CD4-positive, CD25-positive, alpha-beta regulatory T cell (primary cell): Measurements from ENCODE around the gene FAM13A. TPM values are rescaled to one million over a fixed set of nuclear protein-coding genes. Genes with fewer than 3 reads are reported as not detected.

Experiments
- ATAC-seq, 2 donors: fragments of 150-1000 bp; cut with Tn5 transposase; one replicate each; pipeline ENCODE4 v1.10.0; 2021; ENCODE audit warnings: low read depth in 2 of 2, moderate number of reproducible peaks in 2 of 2, moderate library complexity in 1 of 2
- DNase-seq, 3 donors: peaks; one replicate each; pipeline versions ENCODE4 v3.0.0 to v3.0.0-alpha.2; 2012 to 2022; ENCODE audit warnings: mixed read lengths in 1 of 3
- H3K27ac ChIP-seq: one replicate; pipeline ENCODE4 v1.7.0; 2013; ENCODE audit warnings: mild to moderate bottlenecking, low read length; ENCODE audit not compliant: insufficient read depth, poor library complexity, severe bottlenecking
- H3K27me3 ChIP-seq: one replicate; pipeline ENCODE4 v1.7.0; 2013; ENCODE audit warnings: low read length; ENCODE audit not compliant: control insufficient read depth, insufficient read depth
- H3K36me3 ChIP-seq: one replicate; pipeline ENCODE4 v1.7.0; 2013; ENCODE audit warnings: mild to moderate bottlenecking, low read length, moderate library complexity; ENCODE audit not compliant: control insufficient read depth, insufficient read depth
- H3K4me1 ChIP-seq: 2 replicates; pipeline ENCODE4 v1.7.0; 2013; ENCODE audit warnings: mild to moderate bottlenecking, low read length; ENCODE audit not compliant: insufficient read depth, control insufficient read depth, poor library complexity, severe bottlenecking
- H3K4me3 ChIP-seq: one replicate; pipeline ENCODE4 v1.7.0; 2013; ENCODE audit warnings: low read depth, mild to moderate bottlenecking, low read length, moderate library complexity
- H3K9me3 ChIP-seq, 2 experiments: 1 replicate in 1 of 2; 2 replicates in 1 of 2; pipeline ENCODE4 v1.7.0; 2013; ENCODE audit warnings: low read length in 2 of 2, mild to moderate bottlenecking in 1 of 2, moderate library complexity in 1 of 2; ENCODE audit not compliant: control insufficient read depth in 2 of 2
- H3K27ac Mint-ChIP-seq, 3 donors: one replicate each; pipeline ENCODE4 v1.8.0; 2020 to 2022; ENCODE audit warnings: mild to moderate bottlenecking in 3 of 3, mixed read lengths in 3 of 3, moderate library complexity in 2 of 3
- H3K27me3 Mint-ChIP-seq: one replicate; pipeline ENCODE4 v1.8.0; 2022; ENCODE audit warnings: mild to moderate bottlenecking, mixed read lengths
- H3K36me3 Mint-ChIP-seq: one replicate; pipeline ENCODE4 v1.8.0; 2020; ENCODE audit warnings: mixed read lengths
- H3K4me1 Mint-ChIP-seq, 4 donors: one replicate each; pipeline ENCODE4 v1.8.0; 2020 to 2022; ENCODE audit warnings: mixed read lengths in 4 of 4, mild to moderate bottlenecking in 1 of 4
- H3K4me3 Mint-ChIP-seq, 4 donors: one replicate each; pipeline ENCODE4 v1.8.0; 2020 to 2022; ENCODE audit warnings: mild to moderate bottlenecking in 4 of 4, mixed read lengths in 4 of 4, moderate library complexity in 3 of 4
- H3K9me3 Mint-ChIP-seq, 7 donors: one replicate each; pipeline ENCODE4 v1.8.0; 2020 to 2022; ENCODE audit warnings: mixed read lengths in 7 of 7, mild to moderate bottlenecking in 3 of 7, moderate library complexity in 2 of 7
- polyA plus RNA-seq, 4 donors: library from polyadenylated mRNA; unstranded; fragments of 300-500 nt; fragmentation: Illumina TruSeq; gene quantifications; one replicate each; pipeline ENCODE4 v1.2.3, GENCODE V29; 2021
- total RNA-seq: library from RNA; stranded (reverse); gene quantifications from one replicate; pipeline ENCODE4 v1.2.3, GENCODE V29; 2022

The FAM13A gene
- total and polyA plus RNA-seq, 5 donors from 2014 or later, result 7.8 to 38.4 (median 11.1) TPM

GRCh38 chr4:88969271-88969670 lies 87.7 kb downstream of the FAM13A start:
- Mint-ChIP-seq H3K4me3 (no peak overlapping the region), H3K9me3 (peaks cover 0 to 10% (median 2%) of the 10 kb centered on the region in 7 donors), H3K4me1 (peaks cover 0 to 3% (median 1%) of the 10 kb centered on the region in 4 donors), H3K27me3 (no peaks in the 10 kb centered on the region), H3K27ac (no peak overlapping the region), H3K36me3 (peaks cover 8% of the 10 kb centered on the region)
- no peaks in the 10 kb centered on the region for H3K27me3 ChIP-seq
- no peak overlapping the region for H3K4me3 ChIP-seq
- H3K27ac ChIP-seq, result no peak overlapping the region
- no peak for DNase-seq
- H3K4me1 ChIP-seq, result peaks cover under 1% of the 10 kb centered on the region
- peaks cover 0 to 2% of the 10 kb centered on the region in 2 experiments for H3K9me3 ChIP-seq
- no peak for ATAC-seq
- H3K36me3 ChIP-seq, result no peaks in the 10 kb centered on the region

- Mint-ChIP-seq H3K36me3 (peaks cover under 1% of the 10 kb centered on the region), H3K4me1 (peaks cover 4 to 14% (median 9%) of the 10 kb centered on the region in 4 donors), H3K27me3 (no peaks in the 10 kb centered on the region), H3K4me3 (no peak overlapping the region), H3K27ac (no peak overlapping the region), H3K9me3 (peaks cover 0 to 2% (median 0%) of the 10 kb centered on the region in 7 donors)
- Histone ChIP-seq H3K27ac (no peak overlapping the region), H3K36me3 (no peaks in the 10 kb centered on the region), H3K27me3 (no peaks in the 10 kb centered on the region), H3K4me1 (peaks cover 10% of the 10 kb centered on the region), H3K4me3 (no peak overlapping the region), H3K9me3 (no peaks in the 10 kb centered on the region)
- DNase-seq, result no peak
- ATAC-seq, result no peak
Observed at GRCh38 chr4:88967883-88968331, 89.1 kb downstream of the FAM13A start.

GRCh38 chr4:88965053-88965452 lies 91.9 kb downstream of the FAM13A start:
- DNase-seq (no peak), ATAC-seq (no peak)
- Histone ChIP-seq H3K27ac (no peak overlapping the region), H3K4me3 (no peak overlapping the region), H3K9me3 (no peaks in the 10 kb centered on the region), H3K36me3 (no peaks in the 10 kb centered on the region), H3K27me3 (no peaks in the 10 kb centered on the region), H3K4me1 (peaks cover 15% of the 10 kb centered on the region)
- Mint-ChIP-seq H3K27me3 (peaks cover 2% of the 10 kb centered on the region), H3K27ac (no peak overlapping the region), H3K9me3 (no peaks in the 10 kb centered on the region), H3K36me3 (no peaks in the 10 kb centered on the region), H3K4me3 (no peak overlapping the region), H3K4me1 (peaks cover 8 to 31% (median 20%) of the 10 kb centered on the region in 4 donors)

- H3K36me3 ChIP-seq, result no peaks in the 10 kb centered on the region
- ATAC-seq, result peak; percentile 14 to 68
- H3K27ac ChIP-seq, result peak overlapping the region; percentile 60
- no peak for DNase-seq
- peaks cover 15% of the 10 kb centered on the region for H3K4me1 ChIP-seq
- Mint-ChIP-seq H3K27me3 (peaks cover 4% of the 10 kb centered on the region), H3K4me1 (peaks cover 8 to 31% (median 20%) of the 10 kb centered on the region in 4 donors), H3K36me3 (peaks cover under 1% of the 10 kb centered on the region), H3K4me3 (no peak overlapping the region), H3K27ac (peak overlapping the region in 1 of 3 donors; percentile 7), H3K9me3 (peaks cover 0 to 1% (median 0%) of the 10 kb centered on the region in 7 donors)
- H3K4me3 ChIP-seq, result no peak overlapping the region
- H3K27me3 ChIP-seq, result no peaks in the 10 kb centered on the region
- H3K9me3 ChIP-seq, result no peaks in the 10 kb centered on the region
Observed at GRCh38 chr4:88964450-88964849, 92.5 kb downstream of the FAM13A start.

- peak overlapping the region in 1 of 4 donors; percentile 0 for H3K4me3 Mint-ChIP-seq
- H3K36me3 Mint-ChIP-seq, result peaks cover 7% of the 10 kb centered on the region
- H3K27me3 Mint-ChIP-seq, result peaks cover 4% of the 10 kb centered on the region
- Histone ChIP-seq H3K9me3 (no peaks in the 10 kb centered on the region), H3K4me1 (peaks cover 15% of the 10 kb centered on the region), H3K27ac (peak overlapping the region; percentile 60), H3K4me3 (peak overlapping the region; percentile 27), H3K27me3 (no peaks in the 10 kb centered on the region), H3K36me3 (no peaks in the 10 kb centered on the region)
- ATAC-seq (peak in 1 of 2 donors; percentile 63), DNase-seq (peak in 2 of 3 donors; percentile 15 to 83)
- H3K4me1 Mint-ChIP-seq, result peaks cover 8 to 31% (median 20%) of the 10 kb centered on the region in 4 donors
- H3K9me3 Mint-ChIP-seq, result peaks cover 0 to 8% (median 0%) of the 10 kb centered on the region in 7 donors
- peak overlapping the region in 1 of 3 donors; percentile 6 for H3K27ac Mint-ChIP-seq
Observed at GRCh38 chr4:88963817-88964216, 93.2 kb downstream of the FAM13A start.

- H3K36me3 Mint-ChIP-seq, result peaks cover 10% of the 10 kb centered on the region
- H3K27me3 ChIP-seq, result no peaks in the 10 kb centered on the region
- H3K27ac Mint-ChIP-seq, result no peak overlapping the region
- H3K27me3 Mint-ChIP-seq, result peaks cover 8% of the 10 kb centered on the region
- no peak overlapping the region for H3K4me3 ChIP-seq
- H3K9me3 Mint-ChIP-seq, result peaks cover 0 to 9% (median 2%) of the 10 kb centered on the region in 7 donors
- H3K4me3 Mint-ChIP-seq, result peak overlapping the region in 1 of 4 donors; percentile 13
- no peaks in the 10 kb centered on the region for H3K9me3 ChIP-seq
- DNase-seq (no peak), ATAC-seq (no peak)
- H3K4me1 ChIP-seq, result peaks cover 15% of the 10 kb centered on the region
- no peak overlapping the region for H3K27ac ChIP-seq
- H3K36me3 ChIP-seq, result no peaks in the 10 kb centered on the region
- H3K4me1 Mint-ChIP-seq, result peaks cover 11 to 34% (median 22%) of the 10 kb centered on the region in 4 donors
Observed at GRCh38 chr4:88962396-88962795, 94.6 kb downstream of the FAM13A start.

- peak in 1 of 3 donors; percentile 59 for DNase-seq
- Mint-ChIP-seq H3K27me3 (peaks cover 8% of the 10 kb centered on the region), H3K36me3 (peaks cover 10% of the 10 kb centered on the region), H3K4me1 (peaks cover 12 to 37% (median 23%) of the 10 kb centered on the region in 4 donors), H3K4me3 (peak overlapping the region in 2 of 4 donors; percentile 1), H3K27ac (peak overlapping the region; percentile 1 to 74 (median 72)), H3K9me3 (peaks cover 0 to 9% (median 3%) of the 10 kb centered on the region in 7 donors)
- Histone ChIP-seq H3K4me3 (peak overlapping the region; percentile 35), H3K27me3 (no peaks in the 10 kb centered on the region), H3K27ac (no peak overlapping the region), H3K9me3 (no peaks in the 10 kb centered on the region), H3K36me3 (no peaks in the 10 kb centered on the region), H3K4me1 (peaks cover 15% of the 10 kb centered on the region)
- no peak for ATAC-seq
Observed at GRCh38 chr4:88960576-88960975, 96.4 kb downstream of the FAM13A start.

- H3K4me1 Mint-ChIP-seq, result peaks cover 17 to 29% (median 23%) of the 10 kb centered on the region in 4 donors
- DNase-seq (no peak), ATAC-seq (peak in 1 of 2 donors; percentile 8)
- Histone ChIP-seq H3K27ac (no peak overlapping the region), H3K4me1 (peaks cover 8% of the 10 kb centered on the region), H3K36me3 (no peaks in the 10 kb centered on the region), H3K4me3 (no peak overlapping the region), H3K9me3 (no peaks in the 10 kb centered on the region), H3K27me3 (no peaks in the 10 kb centered on the region)
- H3K27ac Mint-ChIP-seq, result peak overlapping the region in 1 of 3 donors; percentile 11
- H3K36me3 Mint-ChIP-seq, result peaks cover 10% of the 10 kb centered on the region
- peaks cover 8% of the 10 kb centered on the region for H3K27me3 Mint-ChIP-seq
- H3K9me3 Mint-ChIP-seq, result peaks cover 0 to 9% (median 3%) of the 10 kb centered on the region in 7 donors
- no peak overlapping the region for H3K4me3 Mint-ChIP-seq
Observed at GRCh38 chr4:88958080-88958479, 98.9 kb downstream of the FAM13A start.
